Central memory CD8-positive, alpha-beta T cell (primary cell): Measurements from ENCODE around the gene TMBIM1.
"Not testable (repeated sequence)": the region's sequence is repeated elsewhere in the genome, so short reads cannot be mapped to it uniquely, and the experiment has no call there.

ENCODE experiments used
- ATAC-seq: fragments of 150-1000 bp; cut with Tn5 transposase; replicated peaks from 2 replicates; pipeline ENCODE4 v1.10.0; 2022; ENCODE audit warnings: mild to moderate bottlenecking, moderate FRiP score, moderate number of reproducible peaks; ENCODE audit not compliant: poor library complexity, severe bottlenecking; ENCODE audit errors: extremely low read depth
- DNase-seq, 2 donors: peaks; one replicate each; pipeline ENCODE4 v3.0.0; 2021; ENCODE audit warnings: low spot score in 2 of 2
- H3K27ac Mint-ChIP-seq: one replicate; pipeline ENCODE4 v1.8.0; 2022; ENCODE audit warnings: low read depth, mild to moderate bottlenecking, moderate library complexity, mixed read lengths
- H3K27me3 Mint-ChIP-seq: one replicate; pipeline ENCODE4 v1.8.0; 2022; ENCODE audit warnings: mixed read lengths
- H3K36me3 Mint-ChIP-seq: one replicate; pipeline ENCODE4 v1.8.0; 2022; ENCODE audit warnings: mild to moderate bottlenecking, moderate library complexity, mixed read lengths; ENCODE audit not compliant: insufficient read depth
- H3K4me1 Mint-ChIP-seq: one replicate; pipeline ENCODE4 v1.8.0; 2022; ENCODE audit warnings: mixed read lengths
- H3K4me3 Mint-ChIP-seq: one replicate; pipeline ENCODE4 v1.8.0; 2022; ENCODE audit warnings: mild to moderate bottlenecking, moderate library complexity, mixed read lengths
- H3K9me3 Mint-ChIP-seq: one replicate; pipeline ENCODE4 v1.8.0; 2022; ENCODE audit warnings: mixed read lengths

The TMBIM1 gene

GRCh38 chr2:218280260-218280870 is 11.9 kb downstream of the TMBIM1 start:
- ATAC-seq (no peak), DNase-seq (no peak)
- Mint-ChIP-seq H3K9me3 (no peaks in the 10 kb centered on the region), H3K4me1 (peaks cover 47% of the 10 kb centered on the region), H3K36me3 (peaks cover 46% of the 10 kb centered on the region), H3K27me3 (no peaks in the 10 kb centered on the region), H3K4me3 (no peak overlapping the region), H3K27ac (peak overlapping the region; percentile 84)

DNA sequence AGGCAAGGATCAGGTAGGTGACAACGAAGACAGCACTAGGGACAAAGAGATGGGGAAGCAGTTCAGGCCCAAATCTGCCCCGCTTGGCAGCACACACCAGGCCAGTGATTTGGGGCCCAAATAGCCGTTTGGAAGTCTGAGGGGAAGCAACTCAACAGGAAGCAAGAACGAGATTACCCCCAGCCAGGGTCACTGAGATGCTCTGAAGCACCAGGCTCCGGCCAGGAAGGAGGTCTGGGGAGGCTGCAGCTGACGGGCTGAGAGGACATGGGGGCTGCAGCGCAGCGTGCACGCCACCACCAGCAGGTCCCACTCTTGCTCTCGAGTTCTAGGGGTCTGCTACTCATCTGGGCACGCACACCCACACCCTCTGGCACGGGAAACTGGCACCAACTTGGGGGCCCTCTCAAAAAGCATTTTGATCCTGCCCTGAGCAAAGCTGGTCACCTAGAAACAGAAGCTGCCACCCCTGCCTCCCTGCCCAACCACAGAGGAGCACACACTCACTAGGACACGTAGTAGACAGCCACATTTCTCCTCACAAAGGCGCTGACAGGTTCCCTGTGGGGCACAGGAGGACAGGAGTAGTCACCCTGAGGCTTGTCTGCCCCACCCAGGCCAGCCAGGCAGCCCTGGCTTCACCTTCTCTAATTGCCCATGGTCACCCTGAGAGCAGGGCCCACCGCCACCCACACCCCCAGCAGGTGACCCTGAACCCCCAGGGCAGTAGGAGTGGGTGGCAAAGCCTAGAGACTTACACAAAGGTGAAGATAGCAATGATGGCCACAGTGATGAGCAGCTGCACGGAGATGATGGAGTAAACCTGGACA is 13.6 kb downstream of the TMBIM1 start:
- Mint-ChIP-seq H3K27ac (peak overlapping the region; percentile 84), H3K27me3 (no peaks in the 10 kb centered on the region), H3K4me3 (no peak overlapping the region), H3K36me3 (peaks cover 47% of the 10 kb centered on the region), H3K4me1 (peaks cover 37% of the 10 kb centered on the region), H3K9me3 (no peaks in the 10 kb centered on the region)
- DNase-seq (no peak), ATAC-seq (no peak)

GRCh38 chr2:218277921-218278320 is 14.4 kb downstream of the TMBIM1 start:
- DNase-seq (no peak), ATAC-seq (no peak)
- Mint-ChIP-seq H3K27me3 (no peaks in the 10 kb centered on the region), H3K4me1 (peaks cover 32% of the 10 kb centered on the region), H3K27ac (no peak overlapping the region), H3K9me3 (no peaks in the 10 kb centered on the region), H3K4me3 (no peak overlapping the region), H3K36me3 (peaks cover 50% of the 10 kb centered on the region)

GRCh38 chr2:218276986-218277755 is 15.1 kb downstream of the TMBIM1 start:
- Mint-ChIP-seq H3K9me3 (no peaks in the 10 kb centered on the region), H3K4me1 (peaks cover 33% of the 10 kb centered on the region), H3K27ac (peak overlapping the region; percentile 82), H3K4me3 (no peak overlapping the region), H3K36me3 (peaks cover 56% of the 10 kb centered on the region), H3K27me3 (no peaks in the 10 kb centered on the region)
- DNase-seq (no peak), ATAC-seq (no peak)

DNA sequence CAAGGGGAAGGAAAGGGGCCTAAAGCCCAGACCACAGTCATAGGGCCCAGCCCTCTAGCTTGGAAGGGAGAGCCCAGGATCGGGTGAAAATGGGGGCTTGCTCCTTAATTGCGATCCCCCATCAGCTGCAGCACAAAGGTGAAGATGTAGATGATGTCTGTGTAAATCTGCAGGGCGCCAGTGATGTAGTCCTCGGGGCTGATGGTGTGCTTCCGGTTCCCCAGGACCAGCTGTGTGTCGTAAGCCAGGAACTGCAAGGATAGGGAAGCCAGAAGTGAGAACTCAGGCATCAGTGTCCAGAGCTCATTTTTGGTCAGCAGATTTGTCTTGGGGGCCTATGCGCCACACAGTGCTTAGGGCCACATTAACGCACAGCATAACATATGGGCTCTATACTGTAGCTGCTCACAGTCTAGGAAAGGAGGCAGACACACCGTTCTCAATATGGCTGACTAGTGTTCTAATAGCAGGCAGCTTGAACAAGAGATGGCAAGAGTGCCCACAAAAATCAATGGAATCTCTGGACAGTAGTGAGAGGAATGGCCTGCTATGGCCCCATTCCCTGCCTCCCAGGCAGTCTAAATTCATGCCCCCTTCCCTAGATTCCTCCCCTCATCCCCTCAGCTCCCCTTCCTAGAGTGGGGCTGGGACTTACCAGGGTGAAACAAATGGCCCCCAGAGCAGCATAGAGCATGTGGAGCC is 16.8 kb downstream of the TMBIM1 start:
- H3K4me3 Mint-ChIP-seq: no peak overlapping the region
- H3K36me3 Mint-ChIP-seq: peaks cover 47% of the 10 kb centered on the region
- no peak for DNase-seq
- no peaks in the 10 kb centered on the region for H3K9me3 Mint-ChIP-seq
- H3K27ac Mint-ChIP-seq: no peak overlapping the region
- H3K27me3 Mint-ChIP-seq: no peaks in the 10 kb centered on the region
- H3K4me1 Mint-ChIP-seq: peaks cover 42% of the 10 kb centered on the region
- no peak for ATAC-seq

- no peak overlapping the region for H3K4me3 Mint-ChIP-seq
- peaks cover 44% of the 10 kb centered on the region for H3K36me3 Mint-ChIP-seq
Observed at GRCh38 chr2:218274586-218274985, 17.7 kb downstream of the TMBIM1 start.

GRCh38 chr2:218273908-218274249 is 18.4 kb downstream of the TMBIM1 start:
- Mint-ChIP-seq H3K4me1 (peaks cover 47% of the 10 kb centered on the region), H3K4me3 (no peak overlapping the region), H3K27ac (no peak overlapping the region)

More at GRCh38 chr2:218274586-218274985, 17.7 kb downstream of the TMBIM1 start:
- Mint-ChIP-seq H3K27ac (no peak overlapping the region), H3K9me3 (no peaks in the 10 kb centered on the region), H3K4me1 (peaks cover 44% of the 10 kb centered on the region), H3K27me3 (no peaks in the 10 kb centered on the region)
- ATAC-seq (no peak), DNase-seq (no peak)

GRCh38 chr2:218273214-218273907 is 18.9 kb downstream of the TMBIM1 start:
- not testable (repeated sequence) for H3K27me3 Mint-ChIP-seq, DNase-seq, H3K27ac Mint-ChIP-seq, H3K9me3 Mint-ChIP-seq, ATAC-seq, H3K4me3 Mint-ChIP-seq
- H3K4me1 Mint-ChIP-seq: peaks cover 47% of the 10 kb centered on the region
- peaks cover 39% of the 10 kb centered on the region for H3K36me3 Mint-ChIP-seq

More at GRCh38 chr2:218273908-218274249, 18.4 kb downstream of the TMBIM1 start:
- H3K9me3 Mint-ChIP-seq: no peaks in the 10 kb centered on the region
- H3K36me3 Mint-ChIP-seq: peaks cover 39% of the 10 kb centered on the region
- no peaks in the 10 kb centered on the region for H3K27me3 Mint-ChIP-seq
- no peak for DNase-seq
- no peak for ATAC-seq

- peaks cover 42% of the 10 kb centered on the region for H3K36me3 Mint-ChIP-seq
- no peaks in the 10 kb centered on the region for H3K9me3 Mint-ChIP-seq
- ATAC-seq (no peak), DNase-seq (peak; percentile 69 to 73)
- no peak overlapping the region for H3K4me3 Mint-ChIP-seq
- no peaks in the 10 kb centered on the region for H3K27me3 Mint-ChIP-seq
- no peak overlapping the region for H3K27ac Mint-ChIP-seq
- H3K4me1 Mint-ChIP-seq: peaks cover 48% of the 10 kb centered on the region
Observed at GRCh38 chr2:218272531-218273212, 19.6 kb downstream of the TMBIM1 start.

DNA sequence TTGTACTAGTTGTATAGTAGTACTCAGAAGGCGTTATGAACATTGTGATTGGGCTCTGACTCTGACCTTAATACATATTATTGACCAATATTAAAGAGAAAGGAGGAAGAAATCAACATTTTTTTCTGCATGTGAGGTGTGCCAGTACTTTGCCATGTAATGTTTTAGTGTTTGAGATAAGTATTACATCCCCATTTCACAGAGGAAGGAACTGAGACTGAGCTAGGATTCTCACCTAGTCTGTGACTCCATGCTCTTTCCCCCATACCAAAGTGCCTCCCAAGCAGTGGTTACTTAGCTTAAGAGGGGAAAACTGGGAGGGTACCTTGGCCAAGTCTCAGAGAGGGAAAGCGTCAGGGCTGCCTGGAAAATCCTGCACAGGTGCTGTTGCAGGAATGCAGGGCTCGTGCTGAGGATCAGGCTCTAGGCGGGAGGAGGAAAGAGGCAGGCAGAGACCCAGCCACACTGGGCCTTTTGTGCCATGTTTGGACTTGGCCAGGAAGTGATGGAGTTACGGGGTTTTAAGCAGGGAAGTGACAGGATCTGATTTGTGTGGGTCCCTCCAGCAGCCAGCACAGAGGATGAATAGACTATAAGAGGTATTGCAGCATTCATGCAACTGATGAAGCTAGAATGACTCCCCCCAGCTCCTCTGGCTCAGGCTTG is 20.3 kb downstream of the TMBIM1 start:
- no peaks in the 10 kb centered on the region for H3K27me3 Mint-ChIP-seq
- H3K4me3 Mint-ChIP-seq: peak overlapping the region; percentile 86
- peaks cover 37% of the 10 kb centered on the region for H3K36me3 Mint-ChIP-seq

DNA sequence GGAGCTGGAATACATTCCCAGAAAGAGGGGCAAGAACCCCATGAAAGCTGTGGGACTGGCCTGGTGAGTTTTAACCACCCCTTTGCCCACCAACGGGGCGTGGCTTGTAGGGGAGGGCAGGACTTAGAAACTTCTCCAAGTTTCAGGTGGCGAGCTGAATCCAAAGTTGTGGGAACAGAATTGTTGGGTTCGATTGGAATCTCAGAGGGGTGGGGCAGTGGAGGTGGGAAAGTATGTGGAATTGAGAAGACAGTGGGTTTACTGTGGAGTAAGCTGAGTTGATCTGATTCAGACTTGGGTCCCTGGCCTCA is 20.9 kb downstream of the TMBIM1 start:
- no peak overlapping the region for H3K27ac Mint-ChIP-seq

More for the DNA sequence above, 20.3 kb downstream of the TMBIM1 start:
- ATAC-seq (no peak), DNase-seq (no peak)
- Mint-ChIP-seq H3K4me1 (peaks cover 51% of the 10 kb centered on the region), H3K9me3 (no peaks in the 10 kb centered on the region), H3K27ac (no peak overlapping the region)

More for the DNA sequence above, 20.9 kb downstream of the TMBIM1 start:
- ATAC-seq: no peak
- H3K9me3 Mint-ChIP-seq: no peaks in the 10 kb centered on the region
- H3K27me3 Mint-ChIP-seq: no peaks in the 10 kb centered on the region
- H3K36me3 Mint-ChIP-seq: peaks cover 36% of the 10 kb centered on the region
- DNase-seq: no peak
- peaks cover 53% of the 10 kb centered on the region for H3K4me1 Mint-ChIP-seq
- H3K4me3 Mint-ChIP-seq: peak overlapping the region; percentile 86
